ENCODE measurements around the gene STK32B. TPM values are rescaled to one million over a fixed set of nuclear protein-coding genes. Genes with fewer than 3 reads are reported as not detected.

The STK32B gene
- total and polyA plus RNA-seq, 2 experiments from 2014 or later, result 0.71 to 2.3 TPM

GRCh38 chr4:5222951-5223350 is 171.7 kb downstream of the STK32B start (continued):
- TF ChIP-seq ZNF462 (CRISPR knock-in tag; IDR thresholded peaks at IDR 0.05), result no peak
- no peak for TF ChIP-seq CREB1 (CRISPR knock-in tag; IDR thresholded peaks at IDR 0.05; ENCODE audit: low read depth)
- TF ChIP-seq, protein P1, sequence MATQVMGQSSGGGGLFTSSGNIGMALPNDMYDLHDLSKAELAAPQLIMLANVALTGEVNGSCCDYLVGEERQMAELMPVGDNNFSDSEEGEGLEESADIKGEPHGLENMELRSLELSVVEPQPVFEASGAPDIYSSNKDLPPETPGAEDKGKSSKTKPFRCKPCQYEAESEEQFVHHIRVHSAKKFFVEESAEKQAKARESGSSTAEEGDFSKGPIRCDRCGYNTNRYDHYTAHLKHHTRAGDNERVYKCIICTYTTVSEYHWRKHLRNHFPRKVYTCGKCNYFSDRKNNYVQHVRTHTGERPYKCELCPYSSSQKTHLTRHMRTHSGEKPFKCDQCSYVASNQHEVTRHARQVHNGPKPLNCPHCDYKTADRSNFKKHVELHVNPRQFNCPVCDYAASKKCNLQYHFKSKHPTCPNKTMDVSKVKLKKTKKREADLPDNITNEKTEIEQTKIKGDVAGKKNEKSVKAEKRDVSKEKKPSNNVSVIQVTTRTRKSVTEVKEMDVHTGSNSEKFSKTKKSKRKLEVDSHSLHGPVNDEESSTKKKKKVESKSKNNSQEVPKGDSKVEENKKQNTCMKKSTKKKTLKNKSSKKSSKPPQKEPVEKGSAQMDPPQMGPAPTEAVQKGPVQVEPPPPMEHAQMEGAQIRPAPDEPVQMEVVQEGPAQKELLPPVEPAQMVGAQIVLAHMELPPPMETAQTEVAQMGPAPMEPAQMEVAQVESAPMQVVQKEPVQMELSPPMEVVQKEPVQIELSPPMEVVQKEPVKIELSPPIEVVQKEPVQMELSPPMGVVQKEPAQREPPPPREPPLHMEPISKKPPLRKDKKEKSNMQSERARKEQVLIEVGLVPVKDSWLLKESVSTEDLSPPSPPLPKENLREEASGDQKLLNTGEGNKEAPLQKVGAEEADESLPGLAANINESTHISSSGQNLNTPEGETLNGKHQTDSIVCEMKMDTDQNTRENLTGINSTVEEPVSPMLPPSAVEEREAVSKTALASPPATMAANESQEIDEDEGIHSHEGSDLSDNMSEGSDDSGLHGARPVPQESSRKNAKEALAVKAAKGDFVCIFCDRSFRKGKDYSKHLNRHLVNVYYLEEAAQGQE (IDR thresholded peaks at IDR 0.05; ENCODE audit: unreplicated experiment), result no peak

DNA sequence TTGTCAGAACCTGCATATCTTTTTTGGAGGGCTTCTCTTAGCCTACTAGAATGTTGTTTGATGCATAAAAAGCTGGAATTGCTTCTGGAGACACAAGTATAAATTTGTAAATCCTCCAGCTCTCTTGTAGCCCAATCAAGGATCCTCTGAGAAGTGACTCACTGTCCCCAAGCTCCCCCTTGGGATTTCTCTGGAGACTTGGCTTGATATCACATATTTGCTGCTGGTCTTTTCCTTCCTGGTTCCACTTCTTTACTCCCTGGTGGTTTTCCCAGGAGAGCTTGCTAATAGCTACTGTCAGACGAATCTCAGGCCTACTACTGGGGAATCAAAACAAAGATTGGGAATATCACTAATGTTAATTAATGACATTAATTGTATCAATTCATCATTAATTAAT is 173.1 kb downstream of the STK32B start:
- no peak overlapping the region for H3K4me3 Mint-ChIP-seq
- Histone ChIP-seq H3K4me3 (no peak overlapping the region), H3K27me3 (ENCODE audit: insufficient read depth) (no peaks in the 10 kb centered on the region), H3K79me2 (replicated peaks; ENCODE audit: insufficient read depth) (no peaks in the 10 kb centered on the region), H3K36me3 (ENCODE audit: insufficient read depth) (peaks cover 3% of the 10 kb centered on the region; the same call in 1 of the 2 replicates), H4K20me1 (replicated peaks; ENCODE audit: insufficient read depth) (no peaks in the 10 kb centered on the region), H3K9me2 (ENCODE audit: insufficient read depth) (no peaks in the 10 kb centered on the region; the same call in 1 of the 2 replicates), H3K27ac (ENCODE audit: low read depth) (no peak overlapping the region), H3K4me1 (ENCODE audit: insufficient read depth) (no peaks in the 10 kb centered on the region), H2AFZ (no peak overlapping the region), H3F3A (replicated peaks; ENCODE audit: low read depth) (no peaks in the 10 kb centered on the region), H3K4me2 (no peak overlapping the region)
- H3K9me3 Mint-ChIP-seq, result peaks cover 27% of the 10 kb centered on the region
- ATAC-seq, result no peak
- DNase-seq (ENCODE audit: low spot score), result no peak
- peaks cover 12% of the 10 kb centered on the region; the same call in 1 of the 3 replicates for H3K36me3 Mint-ChIP-seq (ENCODE audit: low read depth)
- H3K4me1 Mint-ChIP-seq, result no peaks in the 10 kb centered on the region
- H3K27me3 Mint-ChIP-seq (ENCODE audit: insufficient read depth, low read depth, poor library complexity), result no peaks in the 10 kb centered on the region
- H3K27ac Mint-ChIP-seq, result no peak overlapping the region
- TF ChIP-seq EZH2phosphoT487 (IDR thresholded peaks at IDR 0.05; ENCODE audit: unreplicated experiment) (no peak), CTCF (conservative IDR thresholded peaks at IDR 0.05; ENCODE audit: low read depth in 2 of 2) (no peak)
- TF ChIP-seq, protein P2, sequence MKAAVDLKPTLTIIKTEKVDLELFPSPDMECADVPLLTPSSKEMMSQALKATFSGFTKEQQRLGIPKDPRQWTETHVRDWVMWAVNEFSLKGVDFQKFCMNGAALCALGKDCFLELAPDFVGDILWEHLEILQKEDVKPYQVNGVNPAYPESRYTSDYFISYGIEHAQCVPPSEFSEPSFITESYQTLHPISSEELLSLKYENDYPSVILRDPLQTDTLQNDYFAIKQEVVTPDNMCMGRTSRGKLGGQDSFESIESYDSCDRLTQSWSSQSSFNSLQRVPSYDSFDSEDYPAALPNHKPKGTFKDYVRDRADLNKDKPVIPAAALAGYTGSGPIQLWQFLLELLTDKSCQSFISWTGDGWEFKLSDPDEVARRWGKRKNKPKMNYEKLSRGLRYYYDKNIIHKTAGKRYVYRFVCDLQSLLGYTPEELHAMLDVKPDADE (IDR thresholded peaks at IDR 0.05), result no peak
